Calu3 (cell line): ENCODE measurements around the gene OSBP2. TPM values are rescaled to one million over a fixed set of nuclear protein-coding genes. Genes with fewer than 3 reads are reported as not detected.

Source experiments
- BruUV-seq: library from RNA; stranded (reverse); fragments of 400-500 nt; replicated peaks from 2 replicates; lab custom pipeline; 2021; lab: Mats Ljungman, UMichigan
- CTCF ChIA-PET: fragments of 300-600 bp; sonication (Branson Sonifier 250); formaldehyde crosslinking; loops from one replicate; lab custom pipeline; 2022; ENCODE audit warnings: antibody characterized with exemption; lab: Charles Lee
- DNase-seq: peaks from one replicate; pipeline ENCODE4 v3.0.0; 2022
- H3K27ac Mint-ChIP-seq: one replicate; pipeline ENCODE4 v1.8.0; 2022; ENCODE audit warnings: mixed read lengths; ENCODE audit not compliant: unreplicated experiment
- H3K27me3 Mint-ChIP-seq: one replicate; pipeline ENCODE4 v1.8.0; 2022; ENCODE audit warnings: mixed read lengths; ENCODE audit not compliant: unreplicated experiment
- H3K36me3 Mint-ChIP-seq: one replicate; pipeline ENCODE4 v1.8.0; 2022; ENCODE audit warnings: mild to moderate bottlenecking, moderate library complexity, mixed read lengths; ENCODE audit not compliant: insufficient read depth, unreplicated experiment
- H3K4me1 Mint-ChIP-seq: one replicate; pipeline ENCODE4 v1.8.0; 2022; ENCODE audit warnings: mild to moderate bottlenecking, low read depth, mixed read lengths; ENCODE audit not compliant: unreplicated experiment
- H3K4me3 Mint-ChIP-seq: one replicate; pipeline ENCODE4 v1.8.0; 2022; ENCODE audit warnings: mild to moderate bottlenecking, low read depth, moderate library complexity, mixed read lengths; ENCODE audit not compliant: unreplicated experiment
- H3K9me3 Mint-ChIP-seq: one replicate; pipeline ENCODE4 v1.8.0; 2022; ENCODE audit warnings: low read depth, mixed read lengths; ENCODE audit not compliant: unreplicated experiment
- intact Hi-C: fragments of 100-400 bp; cut with micrococcal nuclease; formaldehyde crosslinking; loops from one replicate; pipeline ENCODE4 v1.10.0; 2022; ENCODE audit not compliant: unreplicated experiment
- total RNA-seq: library from RNA; stranded (reverse); gene quantifications from 2 replicates; pipeline ENCODE4 v1.2.3, GENCODE V29; 2022
- TF ChIP-seq, protein P1 (sequence below): fragments of 200-600 bp; IDR thresholded peaks from one replicate; pipeline ENCODE4 v1.8.0; 2022; ENCODE audit warnings: antibody characterized with exemption; ENCODE audit not compliant: unreplicated experiment

Gene OSBP2
- total RNA-seq, 1 experiment from 2014 or later: 5.2 TPM

DNA sequence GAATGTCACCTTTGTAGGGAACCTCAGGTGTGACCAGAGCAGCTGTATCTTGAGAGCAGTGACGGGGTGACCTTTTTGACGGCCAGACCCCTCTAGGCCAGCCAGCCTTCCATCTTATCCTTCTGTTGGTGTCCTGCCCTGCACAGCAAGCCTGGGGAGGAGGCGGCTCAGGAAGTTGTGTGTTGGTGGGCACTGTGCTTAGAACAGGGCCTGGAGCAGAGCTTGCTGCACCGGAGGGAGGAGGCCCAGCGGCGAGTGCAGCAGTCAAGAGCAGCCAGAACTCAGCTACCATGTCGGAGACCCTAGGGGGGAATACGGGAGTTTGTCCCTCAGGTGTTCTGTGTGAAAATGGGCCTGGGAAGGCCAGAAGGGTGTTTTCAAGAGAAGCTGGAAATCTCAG, 129.4 kb downstream of the OSBP2 start:
- Mint-ChIP-seq H3K4me3 (no peak overlapping the region), H3K36me3 (peaks cover 5% of the 10 kb centered on the region), H3K4me1 (no peaks in the 10 kb centered on the region), H3K27ac (no peak overlapping the region), H3K27me3 (peaks cover 48% of the 10 kb centered on the region), H3K9me3 (no peaks in the 10 kb centered on the region)
- BruUV-seq: no TSS peak
- no peak for DNase-seq
- intact Hi-C loops: no loop called here
- TF ChIP-seq, protein P1, sequence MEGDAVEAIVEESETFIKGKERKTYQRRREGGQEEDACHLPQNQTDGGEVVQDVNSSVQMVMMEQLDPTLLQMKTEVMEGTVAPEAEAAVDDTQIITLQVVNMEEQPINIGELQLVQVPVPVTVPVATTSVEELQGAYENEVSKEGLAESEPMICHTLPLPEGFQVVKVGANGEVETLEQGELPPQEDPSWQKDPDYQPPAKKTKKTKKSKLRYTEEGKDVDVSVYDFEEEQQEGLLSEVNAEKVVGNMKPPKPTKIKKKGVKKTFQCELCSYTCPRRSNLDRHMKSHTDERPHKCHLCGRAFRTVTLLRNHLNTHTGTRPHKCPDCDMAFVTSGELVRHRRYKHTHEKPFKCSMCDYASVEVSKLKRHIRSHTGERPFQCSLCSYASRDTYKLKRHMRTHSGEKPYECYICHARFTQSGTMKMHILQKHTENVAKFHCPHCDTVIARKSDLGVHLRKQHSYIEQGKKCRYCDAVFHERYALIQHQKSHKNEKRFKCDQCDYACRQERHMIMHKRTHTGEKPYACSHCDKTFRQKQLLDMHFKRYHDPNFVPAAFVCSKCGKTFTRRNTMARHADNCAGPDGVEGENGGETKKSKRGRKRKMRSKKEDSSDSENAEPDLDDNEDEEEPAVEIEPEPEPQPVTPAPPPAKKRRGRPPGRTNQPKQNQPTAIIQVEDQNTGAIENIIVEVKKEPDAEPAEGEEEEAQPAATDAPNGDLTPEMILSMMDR: no peak
- CTCF ChIA-PET: no interaction called here

DNA sequence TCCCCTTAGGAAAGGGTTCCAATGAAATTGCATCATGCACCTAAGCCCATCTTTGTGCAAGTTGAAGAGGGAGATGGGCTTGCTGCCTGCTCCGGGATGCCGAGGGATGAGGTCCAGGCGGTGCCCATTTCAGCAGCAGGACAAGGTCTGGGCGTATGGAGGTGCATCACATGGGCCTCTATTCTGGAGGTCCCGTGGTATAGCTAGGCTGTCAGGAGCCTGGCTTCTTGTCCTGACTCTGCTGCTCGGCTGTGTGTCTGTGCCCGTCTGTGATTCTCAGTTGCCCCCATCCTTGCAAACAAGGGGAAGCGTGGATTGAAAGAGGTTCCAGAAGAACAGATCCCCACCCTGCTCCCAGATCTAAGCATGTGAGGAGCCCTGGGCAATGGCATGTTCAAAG, 130.0 kb downstream of the OSBP2 start:
- Mint-ChIP-seq H3K27ac (no peak overlapping the region), H3K9me3 (no peaks in the 10 kb centered on the region), H3K36me3 (peaks cover 5% of the 10 kb centered on the region), H3K27me3 (peaks cover 48% of the 10 kb centered on the region), H3K4me1 (peaks cover 4% of the 10 kb centered on the region), H3K4me3 (no peak overlapping the region)
- TF ChIP-seq, protein P1: no peak
- DNase-seq: no peak
- intact Hi-C loops: no loop called here
- no TSS peak for BruUV-seq
- CTCF ChIA-PET: no interaction called here

DNA sequence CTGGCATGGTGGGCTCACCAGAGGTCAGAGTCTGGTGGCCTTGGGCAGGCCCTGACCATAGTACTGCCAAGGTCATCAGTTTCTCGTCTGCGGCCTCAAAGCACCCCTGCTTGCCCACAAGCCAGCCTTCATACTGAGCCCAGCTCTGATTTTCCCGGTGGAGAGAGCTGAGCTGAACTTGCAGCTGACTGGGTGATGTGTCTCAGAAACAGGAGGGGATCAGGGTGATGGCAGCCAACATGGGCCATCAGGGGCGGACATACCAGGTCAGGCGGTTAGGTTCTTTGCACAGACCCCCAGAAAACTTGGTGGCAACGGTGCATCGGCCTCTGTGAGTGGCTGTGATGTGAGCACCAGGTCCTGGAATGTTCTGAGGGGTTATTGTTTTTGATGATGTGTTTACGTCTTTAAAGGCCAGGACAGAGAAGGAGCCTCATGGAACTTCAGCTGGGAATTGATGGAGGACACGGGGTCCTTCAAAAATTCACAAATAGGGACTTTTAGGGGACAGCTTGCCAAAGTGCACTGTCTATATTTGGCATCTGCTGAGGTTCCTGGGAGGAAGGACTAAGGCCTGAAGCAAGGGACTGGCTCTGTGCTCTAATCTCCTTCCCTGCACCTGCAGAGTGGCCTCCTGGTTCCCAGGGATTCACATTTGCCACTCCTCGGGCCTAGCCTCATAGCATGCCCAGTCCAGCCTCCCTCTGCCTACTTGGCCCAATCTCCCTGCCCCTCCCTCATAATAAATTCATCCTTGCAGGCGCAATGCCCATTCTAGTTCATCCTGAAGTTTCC, 131.2 kb downstream of the OSBP2 start:
- Mint-ChIP-seq H3K4me3 (no peak overlapping the region), H3K4me1 (peaks cover 16% of the 10 kb centered on the region), H3K27me3 (peaks cover 41% of the 10 kb centered on the region), H3K9me3 (no peaks in the 10 kb centered on the region), H3K36me3 (peaks cover 5% of the 10 kb centered on the region), H3K27ac (no peak overlapping the region)
- BruUV-seq: no TSS peak
- CTCF ChIA-PET: no interaction called here
- DNase-seq: no peak
- intact Hi-C loops: no loop called here
- TF ChIP-seq, protein P1: no peak

DNA sequence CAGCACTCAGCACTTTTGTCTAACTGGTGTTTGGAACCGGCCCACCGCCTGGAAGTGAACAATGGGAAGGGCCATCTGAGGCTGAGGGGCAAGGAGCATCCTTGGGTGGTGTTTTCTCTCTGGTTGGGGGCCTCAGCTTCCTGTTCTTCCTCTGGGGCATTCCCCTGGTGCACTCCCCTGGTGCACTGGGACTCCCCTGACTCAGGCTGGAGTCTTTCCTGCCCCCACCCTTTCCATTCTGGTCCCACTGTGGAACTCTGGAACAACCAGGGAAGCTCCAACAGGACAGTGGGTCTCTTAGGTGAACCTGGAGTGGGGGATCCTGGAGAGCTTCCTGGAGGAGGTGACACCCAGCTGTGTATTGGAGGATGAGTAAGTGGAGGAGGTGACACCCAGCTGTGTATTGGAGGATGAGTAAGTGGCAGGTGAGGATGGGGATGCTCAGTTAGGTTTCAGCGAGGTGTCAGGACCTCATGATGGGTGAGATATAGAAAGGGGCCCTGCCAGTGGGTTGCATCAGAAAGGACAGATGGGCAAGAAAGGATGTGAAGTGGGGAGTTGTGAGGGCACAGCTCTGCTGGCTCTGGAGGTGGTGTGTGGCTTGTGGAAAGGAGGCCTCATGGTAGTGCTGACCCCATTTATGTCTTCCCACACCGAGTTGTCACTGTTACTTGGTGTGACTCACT, 132.1 kb downstream of the OSBP2 start:
- no peaks in the 10 kb centered on the region for H3K9me3 Mint-ChIP-seq
- intact Hi-C loops: no loop called here
- no peak overlapping the region for H3K4me3 Mint-ChIP-seq
- peaks cover 32% of the 10 kb centered on the region for H3K27me3 Mint-ChIP-seq
- H3K4me1 Mint-ChIP-seq: peaks cover 24% of the 10 kb centered on the region
- DNase-seq: no peak
- CTCF ChIA-PET: no interaction called here
- BruUV-seq: no TSS peak
- H3K27ac Mint-ChIP-seq: no peak overlapping the region
- TF ChIP-seq, protein P1: no peak
- H3K36me3 Mint-ChIP-seq: peaks cover 6% of the 10 kb centered on the region
